ENCODE data around the gene CACNA1I. TPM values are rescaled to one million over a fixed set of nuclear protein-coding genes. Genes with fewer than 3 reads are reported as not detected.
A peak's percentile ranks its signal among the peaks of the same experiment; 100 is the strongest.

CACNA1I gene
- total and polyA plus RNA-seq, 2 experiments from 2014 or later, result 0.17 to 0.21 TPM

GRCh38 chr22:39534591-39535356, 35.8 kb upstream of the CACNA1I start:
- Histone ChIP-seq H3K9me2 (replicated peaks; ENCODE audit: insufficient read depth) (no peaks in the 10 kb centered on the region), H3K4me3 (no peak overlapping the region), H3K27me3 (no peaks in the 10 kb centered on the region), H3K79me2 (peaks cover 26% of the 10 kb centered on the region), H3K4me1 (ENCODE audit: insufficient read depth) (peaks cover 17% of the 10 kb centered on the region), H3K4me2 (peak overlapping the region; percentile 69), H3K27ac (no peak overlapping the region), H4K20me1 (ENCODE audit: insufficient read depth, poor library complexity, severe bottlenecking) (no peaks in the 10 kb centered on the region), H3K9me3 (ENCODE audit: low read depth) (no peaks in the 10 kb centered on the region), H2AFZ (peak overlapping the region; percentile 74), H3K36me3 (replicated peaks; ENCODE audit: insufficient read depth, low read depth) (no peaks in the 10 kb centered on the region)
- WGBS (ENCODE audit: low lambda C conversion rate, missing lambda C conversion rate), result 14% methylated on average over 38 of the region's 41 CpGs
- DNase-seq (ENCODE audit: low spot score), result peak; percentile 90
- TF ChIP-seq CTCF (IDR thresholded peaks at IDR 0.05; ENCODE audit: poor library complexity) (peak; percentile 98), EZH2 (IDR thresholded peaks at IDR 0.05; ENCODE audit: borderline replicate concordance) (no peak)

- WGBS (ENCODE audit: low lambda C conversion rate, missing lambda C conversion rate), result 74% methylated on average over 13 of the region's 13 CpGs
- H4K20me1 ChIP-seq (ENCODE audit: insufficient read depth, poor library complexity, severe bottlenecking), result no peaks in the 10 kb centered on the region
Measured at GRCh38 chr22:39535357-39535725, 35.2 kb upstream of the CACNA1I start.

GRCh38 chr22:39535831-39536449, 34.6 kb upstream of the CACNA1I start:
- Histone ChIP-seq H3K9me2 (replicated peaks; ENCODE audit: insufficient read depth) (no peaks in the 10 kb centered on the region), H4K20me1 (ENCODE audit: insufficient read depth, poor library complexity, severe bottlenecking) (no peaks in the 10 kb centered on the region), H3K27ac (no peak overlapping the region), H3K4me3 (no peak overlapping the region), H3K9me3 (ENCODE audit: low read depth) (no peaks in the 10 kb centered on the region), H3K27me3 (no peaks in the 10 kb centered on the region), H2AFZ (no peak overlapping the region), H3K4me2 (no peak overlapping the region), H3K36me3 (replicated peaks; ENCODE audit: insufficient read depth, low read depth) (no peaks in the 10 kb centered on the region), H3K4me1 (ENCODE audit: insufficient read depth) (peaks cover 15% of the 10 kb centered on the region), H3K79me2 (peaks cover 14% of the 10 kb centered on the region)
- WGBS (ENCODE audit: low lambda C conversion rate, missing lambda C conversion rate), result 94% methylated on average over 14 of the region's 15 CpGs
- no peak for DNase-seq (ENCODE audit: low spot score)
- TF ChIP-seq CTCF (IDR thresholded peaks at IDR 0.05; ENCODE audit: poor library complexity) (no peak), EZH2 (IDR thresholded peaks at IDR 0.05; ENCODE audit: borderline replicate concordance) (no peak), EZH2phosphoT487 (IDR thresholded peaks at IDR 0.05; ENCODE audit: low read depth, severe bottlenecking, unreplicated experiment) (no peak)

More at GRCh38 chr22:39535357-39535725, 35.2 kb upstream of the CACNA1I start:
- DNase-seq (ENCODE audit: low spot score), result no peak
- H2AFZ ChIP-seq, result no peak overlapping the region
- H3K4me1 ChIP-seq (ENCODE audit: insufficient read depth), result peaks cover 17% of the 10 kb centered on the region
- H3K36me3 ChIP-seq (replicated peaks; ENCODE audit: insufficient read depth, low read depth), result no peaks in the 10 kb centered on the region
- H3K4me2 ChIP-seq, result no peak overlapping the region
- no peak overlapping the region for H3K4me3 ChIP-seq
- H3K27me3 ChIP-seq, result no peaks in the 10 kb centered on the region
- no peaks in the 10 kb centered on the region for H3K9me3 ChIP-seq (ENCODE audit: low read depth)
- peaks cover 20% of the 10 kb centered on the region for H3K79me2 ChIP-seq
- TF ChIP-seq EZH2phosphoT487 (IDR thresholded peaks at IDR 0.05; ENCODE audit: low read depth, severe bottlenecking, unreplicated experiment), result no peak
- no peak for TF ChIP-seq CTCF (IDR thresholded peaks at IDR 0.05; ENCODE audit: poor library complexity)
- TF ChIP-seq EZH2 (IDR thresholded peaks at IDR 0.05; ENCODE audit: borderline replicate concordance), result no peak
- H3K9me2 ChIP-seq (replicated peaks; ENCODE audit: insufficient read depth), result no peaks in the 10 kb centered on the region
- no peak overlapping the region for H3K27ac ChIP-seq
